Activated B cell treated with CpG ODN at 0.5 μM for 24 hours (primary cell): ENCODE measurements around the gene CYS1. TPM values are rescaled to one million over a fixed set of nuclear protein-coding genes. Genes with fewer than 3 reads are reported as not detected.

Source experiments
- ATAC-seq: fragments of 200-7000 bp; cut with Tn5 transposase; one replicate; pipeline ENCODE4 v1.10.0; 2021; ENCODE audit warnings: low read depth, mild to moderate bottlenecking, moderate library complexity
- CTCF ChIA-PET: fragments of 350-600 bp; sonication (Branson Sonifier 250); formaldehyde crosslinking; loops from one replicate; lab custom pipeline; 2021; ENCODE audit warnings: antibody characterized with exemption; lab: Charles Lee
- POLR2A ChIA-PET: fragments of 350-600 bp; sonication (Branson Sonifier 250); formaldehyde crosslinking; loops from one replicate; lab custom pipeline; 2021; ENCODE audit warnings: antibody characterized with exemption; lab: Charles Lee
- DNase-seq: peaks from one replicate; pipeline ENCODE4 v3.0.0; 2022
- H3K27ac Mint-ChIP-seq: one replicate; pipeline ENCODE4 v1.8.0; 2020; ENCODE audit warnings: mixed read lengths
- H3K27me3 Mint-ChIP-seq: one replicate; pipeline ENCODE4 v1.8.0; 2021; ENCODE audit warnings: mixed read lengths
- H3K36me3 Mint-ChIP-seq: one replicate; pipeline ENCODE4 v1.8.0; 2021; ENCODE audit warnings: low read depth, mixed read lengths
- H3K4me1 Mint-ChIP-seq: one replicate; pipeline ENCODE4 v1.8.0; 2021; ENCODE audit warnings: mixed read lengths
- H3K4me3 Mint-ChIP-seq: one replicate; pipeline ENCODE4 v1.8.0; 2020; ENCODE audit warnings: mild to moderate bottlenecking, mixed read lengths
- H3K9me3 Mint-ChIP-seq: one replicate; pipeline ENCODE4 v1.8.0; 2020; ENCODE audit warnings: mixed read lengths
- CTCF ChIP-seq: fragments of 200-600 bp; IDR thresholded peaks from one replicate; pipeline ENCODE4 v1.8.0; 2022; ENCODE audit warnings: antibody characterized with exemption, mild to moderate bottlenecking
- intact Hi-C: fragments of 100-400 bp; cut with micrococcal nuclease; formaldehyde crosslinking; loops from one replicate; pipeline ENCODE4 v1.15.1; 2024
- total RNA-seq: library from RNA; stranded (reverse); gene quantifications from 2 replicates; pipeline ENCODE4 v1.2.3, GENCODE V29; 2022

CYS1 gene
- total RNA-seq, 1 donor from 2014 or later = 0.42 TPM

GRCh38 chr2:10125842-10126631 is 45.8 kb upstream of the CYS1 start:
- ChIA-PET POLR2A (interaction anchor here (1.0 kb wide), 1 partner anchor 281 kb away, joined by 4 read pairs; no protein-coding TSS in a partner anchor), CTCF (interaction anchor here (1.3 to 7.9 kb wide), 4 partner anchors 284 to 320 kb away, joined by 5 to 162 read pairs (median 52); no protein-coding TSS in a partner anchor)
- DNase-seq (no peak), ATAC-seq (no peak)
- Mint-ChIP-seq H3K9me3 (no peaks in the 10 kb centered on the region), H3K4me1 (peaks cover 25% of the 10 kb centered on the region), H3K27me3 (peaks cover 8% of the 10 kb centered on the region), H3K36me3 (no peaks in the 10 kb centered on the region), H3K27ac (no peak overlapping the region), H3K4me3 (no peak overlapping the region)
- TF ChIP-seq CTCF = no peak
- intact Hi-C loops = loop anchor here (10.0 kb wide), 1 partner anchor 141 kb away; no protein-coding TSS in a partner anchor

GRCh38 chr2:10124538-10125045 is 44.4 kb upstream of the CYS1 start:
- no peak overlapping the region for H3K4me3 Mint-ChIP-seq
- no peak for DNase-seq

GRCh38 chr2:10123281-10123680 is 43.1 kb upstream of the CYS1 start:
- Mint-ChIP-seq H3K4me3 (peak overlapping the region; percentile 79), H3K27ac (no peak overlapping the region), H3K27me3 (peaks cover 8% of the 10 kb centered on the region), H3K36me3 (peaks cover 2% of the 10 kb centered on the region), H3K9me3 (no peaks in the 10 kb centered on the region), H3K4me1 (peaks cover 35% of the 10 kb centered on the region)
- intact Hi-C loops = loop anchor here (5.0 to 10.0 kb wide), 2 partner anchors 138 to 491 kb away; partner anchors contain the start of gene YWHAQ
- POLR2A ChIA-PET = interaction anchor here (0.7 to 1.1 kb wide), 2 partner anchors 312 to 325 kb away, joined by 3 to 12 read pairs; no protein-coding TSS in a partner anchor
- no peak for TF ChIP-seq CTCF
- no peak for DNase-seq
- CTCF ChIA-PET = interaction anchor here (0.6 to 7.9 kb wide), 5 partner anchors 139 to 504 kb away, joined by 3 to 162 read pairs (median 23); no protein-coding TSS in a partner anchor
- no peak for ATAC-seq

More at GRCh38 chr2:10124538-10125045, 44.4 kb upstream of the CYS1 start:
- Mint-ChIP-seq H3K4me1 (peaks cover 35% of the 10 kb centered on the region), H3K9me3 (no peaks in the 10 kb centered on the region), H3K27ac (no peak overlapping the region), H3K27me3 (peaks cover 8% of the 10 kb centered on the region), H3K36me3 (peaks cover 2% of the 10 kb centered on the region)
- ChIA-PET POLR2A (interaction anchor here (0.7 to 1.0 kb wide), 2 partner anchors 168 to 310 kb away, joined by 3 to 6 read pairs; no protein-coding TSS in a partner anchor), CTCF (interaction anchor here (0.7 to 7.9 kb wide), 14 partner anchors 16 to 535 kb away, joined by 3 to 162 read pairs (median 4); no protein-coding TSS in a partner anchor)
- intact Hi-C loops = loop anchor here (1.0 to 10.0 kb wide), 5 partner anchors 140 to 544 kb away; partner anchors contain the start of gene YWHAQ
- TF ChIP-seq CTCF = no peak
- ATAC-seq = no peak

- intact Hi-C loops = loop anchor here (1.0 to 10.0 kb wide), 3 partner anchors 138 to 490 kb away; partner anchors contain the start of genes GRHL1 and YWHAQ
- peaks cover 35% of the 10 kb centered on the region for H3K4me1 Mint-ChIP-seq
- DNase-seq (peak; percentile 77), ATAC-seq (peak; percentile 82)
- H3K27me3 Mint-ChIP-seq = peaks cover 8% of the 10 kb centered on the region
- H3K27ac Mint-ChIP-seq = peak within 1 kb of the TSS; percentile 12
- peaks cover 2% of the 10 kb centered on the region for H3K36me3 Mint-ChIP-seq
- H3K9me3 Mint-ChIP-seq = no peaks in the 10 kb centered on the region
- TF ChIP-seq CTCF = no peak
- ChIA-PET CTCF (interaction anchor here (3.6 to 7.9 kb wide), 3 partner anchors 287 to 323 kb away, joined by 23 to 162 read pairs (median 82); no protein-coding TSS in a partner anchor), POLR2A (interaction anchor here (1.1 kb wide), 1 partner anchor 326 kb away, joined by 3 read pairs; no protein-coding TSS in a partner anchor)
- peak within 1 kb of the TSS; percentile 97 for H3K4me3 Mint-ChIP-seq
These were observed 42.5 kb upstream of the CYS1 start, which contains the start of gene RRM2 for GRCh38 chr2:10122500-10123280. Gene RRM2, plus strand, starts transcription at chr2:10122739. Its CDS starts 60 bp downstream, at chr2:10122799.
